ENCODE results near the gene LRTM2. TPM values are rescaled to one million over a fixed set of nuclear protein-coding genes. Genes with fewer than 3 reads are reported as not detected.
A peak's percentile ranks its signal among the peaks of the same experiment; 100 is the strongest.

Gene LRTM2
- total RNA-seq, 1 donor from 2014 or later, result not detected

DNA sequence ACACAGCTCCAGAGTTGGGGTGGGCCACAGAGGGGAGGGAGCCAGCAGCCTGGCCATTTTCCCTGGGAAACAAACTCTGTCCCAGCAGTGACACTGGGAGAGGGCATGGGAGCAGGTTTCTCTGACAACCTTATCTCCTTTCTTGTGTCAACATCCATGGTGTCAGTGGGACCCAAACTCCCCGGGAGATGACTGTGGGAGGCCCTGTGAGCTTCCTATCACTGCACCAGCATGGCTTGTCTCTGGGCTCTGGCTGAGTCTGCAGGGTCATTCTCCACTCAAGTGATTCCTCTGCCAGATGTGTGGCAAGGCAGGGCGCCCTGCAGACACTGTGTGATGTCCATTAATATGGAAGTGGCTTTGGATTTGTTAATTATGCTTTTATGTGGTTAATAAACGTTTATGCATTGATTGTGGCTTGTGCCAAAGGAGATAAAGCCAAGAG is 10.1 kb downstream of the LRTM2 start:
- no peak for DNase-seq (ENCODE audit: low spot score)
- Histone ChIP-seq H4K20me1 (ENCODE audit: low read depth) (peaks cover 27% of the 10 kb centered on the region), H3F3A (ENCODE audit: low read depth) (no peaks in the 10 kb centered on the region), H3K9me3 (ENCODE audit: low read depth) (no peaks in the 10 kb centered on the region), H3K27me3 (peaks cover 21% of the 10 kb centered on the region), H3K27ac (no peak overlapping the region), H2AFZ (replicated peaks) (no peak overlapping the region), H3K9ac (no peak overlapping the region), H3K4me3 (no peak overlapping the region), H3K79me2 (ENCODE audit: low read depth) (no peaks in the 10 kb centered on the region), H3K4me1 (peaks cover 5% of the 10 kb centered on the region), H3K36me3 (no peaks in the 10 kb centered on the region), H3K4me2 (no peak overlapping the region)
- no peak overlapping the region for H3K4me3 Mint-ChIP-seq
- TF ChIP-seq, protein P1, sequence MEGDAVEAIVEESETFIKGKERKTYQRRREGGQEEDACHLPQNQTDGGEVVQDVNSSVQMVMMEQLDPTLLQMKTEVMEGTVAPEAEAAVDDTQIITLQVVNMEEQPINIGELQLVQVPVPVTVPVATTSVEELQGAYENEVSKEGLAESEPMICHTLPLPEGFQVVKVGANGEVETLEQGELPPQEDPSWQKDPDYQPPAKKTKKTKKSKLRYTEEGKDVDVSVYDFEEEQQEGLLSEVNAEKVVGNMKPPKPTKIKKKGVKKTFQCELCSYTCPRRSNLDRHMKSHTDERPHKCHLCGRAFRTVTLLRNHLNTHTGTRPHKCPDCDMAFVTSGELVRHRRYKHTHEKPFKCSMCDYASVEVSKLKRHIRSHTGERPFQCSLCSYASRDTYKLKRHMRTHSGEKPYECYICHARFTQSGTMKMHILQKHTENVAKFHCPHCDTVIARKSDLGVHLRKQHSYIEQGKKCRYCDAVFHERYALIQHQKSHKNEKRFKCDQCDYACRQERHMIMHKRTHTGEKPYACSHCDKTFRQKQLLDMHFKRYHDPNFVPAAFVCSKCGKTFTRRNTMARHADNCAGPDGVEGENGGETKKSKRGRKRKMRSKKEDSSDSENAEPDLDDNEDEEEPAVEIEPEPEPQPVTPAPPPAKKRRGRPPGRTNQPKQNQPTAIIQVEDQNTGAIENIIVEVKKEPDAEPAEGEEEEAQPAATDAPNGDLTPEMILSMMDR (IDR thresholded peaks at IDR 0.05), result no peak
- no peak for TF ChIP-seq EZH2phosphoT487 (IDR thresholded peaks at IDR 0.05)
- TF ChIP-seq EZH2 (IDR thresholded peaks at IDR 0.05), result no peak
- no peaks in the 10 kb centered on the region for H3K9me3 Mint-ChIP-seq
- H3K27ac Mint-ChIP-seq, result no peak overlapping the region
- peaks cover 25% of the 10 kb centered on the region for H3K4me1 Mint-ChIP-seq
- H3K36me3 Mint-ChIP-seq, result no peaks in the 10 kb centered on the region
- H3K27me3 Mint-ChIP-seq (ENCODE audit: insufficient read depth, low read depth), result peaks cover 27% of the 10 kb centered on the region

- Mint-ChIP-seq H3K9me3 (no peaks in the 10 kb centered on the region), H3K4me1 (peaks cover 23% of the 10 kb centered on the region), H3K4me3 (no peak overlapping the region), H3K27ac (no peak overlapping the region), H3K27me3 (ENCODE audit: insufficient read depth, low read depth) (peaks cover 26% of the 10 kb centered on the region), H3K36me3 (no peaks in the 10 kb centered on the region)
- TF ChIP-seq EZH2 (IDR thresholded peaks at IDR 0.05), result peak; percentile 34
- TF ChIP-seq, protein P1 (IDR thresholded peaks at IDR 0.05), result no peak
- Histone ChIP-seq H3K9me3 (ENCODE audit: low read depth) (no peaks in the 10 kb centered on the region), H3K4me2 (no peak overlapping the region), H3K27ac (no peak overlapping the region), H3K27me3 (peaks cover 21% of the 10 kb centered on the region), H3F3A (ENCODE audit: low read depth) (no peaks in the 10 kb centered on the region), H3K4me1 (peaks cover 5% of the 10 kb centered on the region), H3K79me2 (ENCODE audit: low read depth) (no peaks in the 10 kb centered on the region), H3K4me3 (no peak overlapping the region), H2AFZ (replicated peaks) (no peak overlapping the region), H3K9ac (no peak overlapping the region), H3K36me3 (no peaks in the 10 kb centered on the region), H4K20me1 (ENCODE audit: low read depth) (peaks cover 27% of the 10 kb centered on the region)
- peak; percentile 95 for DNase-seq (ENCODE audit: low spot score)
These were observed 10.9 kb downstream of the LRTM2 start for GRCh38 chr12:1830981-1831963.

DNA sequence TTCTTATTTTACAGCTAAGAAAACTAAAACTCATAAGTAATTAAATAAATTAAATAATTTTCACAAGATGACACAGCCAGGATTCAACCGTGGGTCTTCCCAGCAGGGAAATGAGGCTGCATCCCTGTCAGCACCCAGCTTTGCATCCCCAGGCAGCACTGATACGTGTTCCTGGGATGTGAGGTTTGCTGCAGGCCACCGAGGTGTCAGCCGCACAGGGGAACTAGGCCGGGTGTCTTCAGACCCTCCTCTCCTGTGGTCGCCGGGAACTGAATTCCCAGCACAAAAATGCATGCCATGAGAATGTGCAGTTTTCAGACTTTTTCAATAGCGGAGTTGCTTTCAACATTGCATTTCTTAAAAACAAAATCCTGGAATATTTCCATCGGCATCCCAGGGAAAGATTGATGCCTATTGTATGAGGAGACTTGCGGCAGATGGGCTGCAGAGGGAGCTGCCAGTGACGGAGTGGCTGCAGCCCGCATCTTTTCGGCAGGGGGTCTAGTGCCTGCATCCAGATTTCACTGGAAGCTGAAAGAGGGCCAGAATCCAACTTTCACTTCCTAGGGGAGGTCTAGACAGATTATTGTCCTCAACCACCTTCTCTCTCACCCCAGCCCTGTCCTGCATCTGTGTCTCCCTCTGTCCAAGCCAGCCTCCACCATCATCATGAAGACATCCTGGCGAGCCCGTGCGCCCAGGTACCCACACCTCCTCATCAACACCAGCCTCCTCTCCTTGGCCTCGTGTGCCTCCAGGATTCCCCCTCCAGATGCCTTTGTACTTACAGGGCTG is 12.6 kb downstream of the LRTM2 start:
- Histone ChIP-seq H3K4me1 (peaks cover 6% of the 10 kb centered on the region), H3K79me2 (ENCODE audit: low read depth) (no peaks in the 10 kb centered on the region), H3K4me2 (no peak overlapping the region), H3K9me3 (ENCODE audit: low read depth) (no peaks in the 10 kb centered on the region), H3K36me3 (no peaks in the 10 kb centered on the region), H4K20me1 (ENCODE audit: low read depth) (peaks cover 27% of the 10 kb centered on the region), H3K27me3 (peaks cover 21% of the 10 kb centered on the region), H3K27ac (no peak overlapping the region), H3K9ac (no peak overlapping the region), H3K4me3 (no peak overlapping the region), H3F3A (ENCODE audit: low read depth) (no peaks in the 10 kb centered on the region), H2AFZ (replicated peaks) (no peak overlapping the region)
- TF ChIP-seq EZH2 (IDR thresholded peaks at IDR 0.05) (no peak), EZH2phosphoT487 (IDR thresholded peaks at IDR 0.05) (no peak)
- TF ChIP-seq, protein P1 (IDR thresholded peaks at IDR 0.05), result peak; percentile 22
- no peaks in the 10 kb centered on the region for H3K36me3 Mint-ChIP-seq
- H3K27ac Mint-ChIP-seq, result peak overlapping the region; percentile 23
- peaks cover 26% of the 10 kb centered on the region for H3K27me3 Mint-ChIP-seq (ENCODE audit: insufficient read depth, low read depth)
- peaks cover 37% of the 10 kb centered on the region for H3K4me1 Mint-ChIP-seq
- peak; percentile 34 for DNase-seq (ENCODE audit: low spot score)
- H3K4me3 Mint-ChIP-seq, result peak overlapping the region; percentile 49
- H3K9me3 Mint-ChIP-seq, result no peaks in the 10 kb centered on the region
